Activated B cell treated with CpG ODN at 0.5 μM for 24 hours (primary cell): Measurements from ENCODE around the gene GLB1L. TPM values are rescaled to one million over a fixed set of nuclear protein-coding genes. Genes with fewer than 3 reads are reported as not detected.

Experiments
- ATAC-seq: fragments of 200-7000 bp; cut with Tn5 transposase; one replicate; pipeline ENCODE4 v1.10.0; 2021; ENCODE audit warnings: low read depth, mild to moderate bottlenecking, moderate library complexity
- CTCF ChIA-PET: fragments of 350-600 bp; sonication (Branson Sonifier 250); formaldehyde crosslinking; loops from one replicate; lab custom pipeline; 2021; ENCODE audit warnings: antibody characterized with exemption; lab: Charles Lee
- POLR2A ChIA-PET: fragments of 350-600 bp; sonication (Branson Sonifier 250); formaldehyde crosslinking; loops from one replicate; lab custom pipeline; 2021; ENCODE audit warnings: antibody characterized with exemption; lab: Charles Lee
- DNase-seq: peaks from one replicate; pipeline ENCODE4 v3.0.0; 2022
- H3K27ac Mint-ChIP-seq: one replicate; pipeline ENCODE4 v1.8.0; 2020; ENCODE audit warnings: mixed read lengths
- H3K27me3 Mint-ChIP-seq: one replicate; pipeline ENCODE4 v1.8.0; 2021; ENCODE audit warnings: mixed read lengths
- H3K36me3 Mint-ChIP-seq: one replicate; pipeline ENCODE4 v1.8.0; 2021; ENCODE audit warnings: low read depth, mixed read lengths
- H3K4me1 Mint-ChIP-seq: one replicate; pipeline ENCODE4 v1.8.0; 2021; ENCODE audit warnings: mixed read lengths
- H3K4me3 Mint-ChIP-seq: one replicate; pipeline ENCODE4 v1.8.0; 2020; ENCODE audit warnings: mild to moderate bottlenecking, mixed read lengths
- H3K9me3 Mint-ChIP-seq: one replicate; pipeline ENCODE4 v1.8.0; 2020; ENCODE audit warnings: mixed read lengths
- intact Hi-C: fragments of 100-400 bp; cut with micrococcal nuclease; formaldehyde crosslinking; loops from one replicate; pipeline ENCODE4 v1.15.1; 2024
- total RNA-seq: library from RNA; stranded (reverse); gene quantifications from 2 replicates; pipeline ENCODE4 v1.2.3, GENCODE V29; 2022
- TF ChIP-seq, protein P1 (sequence below): fragments of 200-600 bp; IDR thresholded peaks from one replicate; pipeline ENCODE4 v1.8.0; 2022; ENCODE audit warnings: antibody characterized with exemption, mild to moderate bottlenecking

Gene GLB1L
- total RNA-seq, 1 donor from 2014 or later = 4.5 TPM

- peak overlapping the region; percentile 88 for H3K27ac Mint-ChIP-seq
- H3K4me1 Mint-ChIP-seq = peaks cover 46% of the 10 kb centered on the region
- peak; percentile 35 for ATAC-seq
- CTCF ChIA-PET = interaction anchor here (0.6 to 4.4 kb wide), 13 partner anchors 9 to 134 kb away, joined by 3 to 42 read pairs (median 4); partner anchors contain the start of genes ANKZF1, ATG9A, CNPPD1 and DNAJB2
- POLR2A ChIA-PET = interaction anchor here (0.6 to 12.0 kb wide), 20 partner anchors 10 to 362 kb away, joined by 3 to 287 read pairs (median 8); partner anchors contain the start of genes ABCB6, ANKZF1, ATG9A and CNPPD1
- peaks cover 37% of the 10 kb centered on the region for H3K36me3 Mint-ChIP-seq
- TF ChIP-seq, protein P1, sequence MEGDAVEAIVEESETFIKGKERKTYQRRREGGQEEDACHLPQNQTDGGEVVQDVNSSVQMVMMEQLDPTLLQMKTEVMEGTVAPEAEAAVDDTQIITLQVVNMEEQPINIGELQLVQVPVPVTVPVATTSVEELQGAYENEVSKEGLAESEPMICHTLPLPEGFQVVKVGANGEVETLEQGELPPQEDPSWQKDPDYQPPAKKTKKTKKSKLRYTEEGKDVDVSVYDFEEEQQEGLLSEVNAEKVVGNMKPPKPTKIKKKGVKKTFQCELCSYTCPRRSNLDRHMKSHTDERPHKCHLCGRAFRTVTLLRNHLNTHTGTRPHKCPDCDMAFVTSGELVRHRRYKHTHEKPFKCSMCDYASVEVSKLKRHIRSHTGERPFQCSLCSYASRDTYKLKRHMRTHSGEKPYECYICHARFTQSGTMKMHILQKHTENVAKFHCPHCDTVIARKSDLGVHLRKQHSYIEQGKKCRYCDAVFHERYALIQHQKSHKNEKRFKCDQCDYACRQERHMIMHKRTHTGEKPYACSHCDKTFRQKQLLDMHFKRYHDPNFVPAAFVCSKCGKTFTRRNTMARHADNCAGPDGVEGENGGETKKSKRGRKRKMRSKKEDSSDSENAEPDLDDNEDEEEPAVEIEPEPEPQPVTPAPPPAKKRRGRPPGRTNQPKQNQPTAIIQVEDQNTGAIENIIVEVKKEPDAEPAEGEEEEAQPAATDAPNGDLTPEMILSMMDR = no peak
- no peaks in the 10 kb centered on the region for H3K9me3 Mint-ChIP-seq
- DNase-seq = peak; percentile 24
- H3K27me3 Mint-ChIP-seq = no peaks in the 10 kb centered on the region
- H3K4me3 Mint-ChIP-seq = peak overlapping the region; percentile 82
- intact Hi-C loops = loop anchor here (1.0 to 5.0 kb wide), 5 partner anchors 25 to 288 kb away; partner anchors contain the start of genes CHPF, DNAJB2, NHEJ1 and TMEM198
Measured at GRCh38 chr2:219254590-219255201, 9.5 kb upstream of the GLB1L start.

- CTCF ChIA-PET = interaction anchor here (1.1 to 4.4 kb wide), 9 partner anchors 8 to 135 kb away, joined by 3 to 42 read pairs (median 7); partner anchors contain the start of genes ANKZF1, ATG9A, CNPPD1 and DNAJB2
- peaks cover 53% of the 10 kb centered on the region for H3K4me1 Mint-ChIP-seq
- peak within 1 kb of the TSS; percentile 98 for H3K27ac Mint-ChIP-seq
Measured at GRCh38 chr2:219253753-219254589, 8.7 kb upstream of the GLB1L start, which contains the start of gene TUBA4A. Gene TUBA4A, minus strand, starts transcription at chr2:219253918. Its CDS starts 60 bp downstream, at chr2:219253858.

GRCh38 chr2:219252900-219253752 lies 7.9 kb upstream of the GLB1L start, which contains the start of gene TUBA4B:
Gene TUBA4B, plus strand, starts transcription at chr2:219253243. Its CDS starts 165 bp downstream, at chr2:219253408.
- peak; percentile 42 for DNase-seq
- intact Hi-C loops = loop anchor here (1.0 to 5.0 kb wide), 8 partner anchors 8 to 685 kb away; partner anchors contain the start of genes ANKZF1, ATG9A, CHPF and CNOT9

More at GRCh38 chr2:219253753-219254589, 8.7 kb upstream of the GLB1L start, which contains the start of gene TUBA4A:
- peak; percentile 69 for ATAC-seq
- TF ChIP-seq, protein P1 = no peak
- H3K27me3 Mint-ChIP-seq = no peaks in the 10 kb centered on the region
- POLR2A ChIA-PET = interaction anchor here (0.6 to 12.0 kb wide), 22 partner anchors 8 to 362 kb away, joined by 3 to 287 read pairs (median 7); partner anchors contain the start of genes ABCB6, ANKZF1, ATG9A and CNPPD1
- peaks cover 42% of the 10 kb centered on the region for H3K36me3 Mint-ChIP-seq
- intact Hi-C loops = loop anchor here (1.0 to 5.0 kb wide), 12 partner anchors 9 to 686 kb away; partner anchors contain the start of genes ANKZF1, ATG9A, CHPF and CNOT9
- H3K9me3 Mint-ChIP-seq = no peaks in the 10 kb centered on the region
- peak within 1 kb of the TSS; percentile 82 for H3K4me3 Mint-ChIP-seq
- DNase-seq = peak; percentile 90

GRCh38 chr2:219252570-219252899 lies 7.3 kb upstream of the GLB1L start:
- Mint-ChIP-seq H3K4me3 (peak overlapping the region; percentile 82), H3K36me3 (peaks cover 52% of the 10 kb centered on the region), H3K4me1 (peaks cover 67% of the 10 kb centered on the region), H3K27me3 (no peaks in the 10 kb centered on the region), H3K27ac (peak overlapping the region; percentile 98), H3K9me3 (no peaks in the 10 kb centered on the region)
- ChIA-PET POLR2A (interaction anchor here (0.6 to 12.0 kb wide), 21 partner anchors 8 to 962 kb away, joined by 3 to 287 read pairs (median 8); partner anchors contain the start of genes ABCB6, ANKZF1, ATG9A and CNPPD1), CTCF (interaction anchor here (4.3 to 4.4 kb wide), 2 partner anchors 26 to 42 kb away, joined by 34 to 42 read pairs; partner anchors contain the start of gene DNAJB2)
- intact Hi-C loops = loop anchor here (5.0 kb wide), 1 partner anchor 290 kb away; the partner anchor contains the start of genes CHPF and TMEM198
- no peak for DNase-seq
- no peak for ATAC-seq
- TF ChIP-seq, protein P1 = no peak

More at GRCh38 chr2:219252900-219253752, 7.9 kb upstream of the GLB1L start, which contains the start of gene TUBA4B:
- POLR2A ChIA-PET = interaction anchor here (0.6 to 12.0 kb wide), 26 partner anchors 8 to 962 kb away, joined by 3 to 287 read pairs (median 6); partner anchors contain the start of genes ABCB6, ANKZF1, ATG9A and CNPPD1
- ATAC-seq = peak; percentile 8
- Mint-ChIP-seq H3K4me3 (peak within 1 kb of the TSS; percentile 82), H3K9me3 (no peaks in the 10 kb centered on the region), H3K4me1 (peaks cover 61% of the 10 kb centered on the region), H3K27ac (peak within 1 kb of the TSS; percentile 98), H3K27me3 (no peaks in the 10 kb centered on the region), H3K36me3 (peaks cover 48% of the 10 kb centered on the region)
- TF ChIP-seq, protein P1 = no peak
- CTCF ChIA-PET = interaction anchor here (1.7 to 4.4 kb wide), 4 partner anchors 8 to 41 kb away, joined by 7 to 42 read pairs (median 24); partner anchors contain the start of genes ANKZF1, ATG9A, DNAJB2 and GLB1L
